Omental fat pad (tissue), 4 donors: ENCODE measurements around the gene ISX. TPM values are rescaled to one million over a fixed set of nuclear protein-coding genes. Genes with fewer than 3 reads are reported as not detected.

Experiments
- ATAC-seq: fragments of 150-250 bp; one replicate; pipeline ENCODE4 v1.9.1; 2016; ENCODE audit warnings: mild to moderate bottlenecking, moderate library complexity; ENCODE audit not compliant: low FRiP score
- DNase-seq: peaks from one replicate; pipeline ENCODE4 v3.0.0-alpha.2; 2019; ENCODE audit warnings: low spot score
- total RNA-seq, 4 donors: library from RNA; depleted of rRNA; stranded (reverse); fragments of >200 nt; gene quantifications; one replicate each; pipeline ENCODE4 v1.1.0, GENCODE V29; 2016
- TF ChIP-seq, protein P1 (sequence below), 3 donors: fragments of 450-650 bp; IDR thresholded peaks; one replicate each; pipeline ENCODE4 v1.5.1; 2016 to 2017; ENCODE audit warnings: antibody characterized with exemption in 3 of 3, mild to moderate bottlenecking in 3 of 3, moderate library complexity in 2 of 3

ISX gene
- total RNA-seq, 4 donors from 2014 or later: not detected

DNA sequence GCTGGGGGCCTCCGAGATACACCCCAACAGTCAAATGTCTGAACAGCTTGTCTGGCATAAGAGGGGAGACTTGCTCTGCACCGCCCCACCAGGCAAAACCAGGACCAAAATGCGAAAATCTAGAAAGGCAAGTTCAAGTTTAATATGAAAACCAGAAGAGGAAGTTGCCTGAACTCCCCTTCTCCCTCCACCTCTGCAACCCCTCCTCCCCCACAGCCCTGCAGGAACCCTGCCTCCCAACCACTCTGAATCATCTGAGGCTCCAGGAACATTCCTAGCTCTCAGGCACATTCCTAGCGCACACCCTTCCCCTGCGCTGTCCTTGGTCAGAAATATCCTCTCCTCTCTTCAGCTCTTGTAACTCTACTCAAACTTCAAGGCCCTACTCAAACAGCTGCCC is 36.7 kb downstream of the ISX start:
- no peak for ATAC-seq
- no peak for DNase-seq
- TF ChIP-seq, protein P1, sequence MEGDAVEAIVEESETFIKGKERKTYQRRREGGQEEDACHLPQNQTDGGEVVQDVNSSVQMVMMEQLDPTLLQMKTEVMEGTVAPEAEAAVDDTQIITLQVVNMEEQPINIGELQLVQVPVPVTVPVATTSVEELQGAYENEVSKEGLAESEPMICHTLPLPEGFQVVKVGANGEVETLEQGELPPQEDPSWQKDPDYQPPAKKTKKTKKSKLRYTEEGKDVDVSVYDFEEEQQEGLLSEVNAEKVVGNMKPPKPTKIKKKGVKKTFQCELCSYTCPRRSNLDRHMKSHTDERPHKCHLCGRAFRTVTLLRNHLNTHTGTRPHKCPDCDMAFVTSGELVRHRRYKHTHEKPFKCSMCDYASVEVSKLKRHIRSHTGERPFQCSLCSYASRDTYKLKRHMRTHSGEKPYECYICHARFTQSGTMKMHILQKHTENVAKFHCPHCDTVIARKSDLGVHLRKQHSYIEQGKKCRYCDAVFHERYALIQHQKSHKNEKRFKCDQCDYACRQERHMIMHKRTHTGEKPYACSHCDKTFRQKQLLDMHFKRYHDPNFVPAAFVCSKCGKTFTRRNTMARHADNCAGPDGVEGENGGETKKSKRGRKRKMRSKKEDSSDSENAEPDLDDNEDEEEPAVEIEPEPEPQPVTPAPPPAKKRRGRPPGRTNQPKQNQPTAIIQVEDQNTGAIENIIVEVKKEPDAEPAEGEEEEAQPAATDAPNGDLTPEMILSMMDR (IDR thresholded peaks at IDR 0.05): no peak

DNA sequence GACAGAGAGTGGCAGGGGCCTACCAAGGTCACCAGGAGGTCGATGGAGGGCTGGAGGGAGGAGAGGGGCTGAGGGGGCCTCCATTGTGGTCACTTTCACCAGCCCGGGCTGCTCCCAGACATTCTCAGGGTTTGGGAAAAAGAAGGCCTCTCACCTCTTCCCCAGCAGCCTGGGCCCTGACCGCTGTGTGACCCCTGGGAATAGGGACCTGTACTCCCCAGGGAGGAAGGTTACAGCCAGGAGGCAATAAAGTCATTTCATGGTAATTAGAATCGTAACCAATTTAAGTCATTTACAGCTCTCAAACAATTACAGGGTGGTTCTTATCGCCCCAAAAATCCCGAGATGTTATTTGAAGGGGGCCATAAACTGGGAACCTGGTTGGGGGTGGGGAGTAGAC is 37.8 kb downstream of the ISX start:
- ATAC-seq (no peak), DNase-seq (no peak)
- TF ChIP-seq, protein P1 (IDR thresholded peaks at IDR 0.05): no peak

DNA sequence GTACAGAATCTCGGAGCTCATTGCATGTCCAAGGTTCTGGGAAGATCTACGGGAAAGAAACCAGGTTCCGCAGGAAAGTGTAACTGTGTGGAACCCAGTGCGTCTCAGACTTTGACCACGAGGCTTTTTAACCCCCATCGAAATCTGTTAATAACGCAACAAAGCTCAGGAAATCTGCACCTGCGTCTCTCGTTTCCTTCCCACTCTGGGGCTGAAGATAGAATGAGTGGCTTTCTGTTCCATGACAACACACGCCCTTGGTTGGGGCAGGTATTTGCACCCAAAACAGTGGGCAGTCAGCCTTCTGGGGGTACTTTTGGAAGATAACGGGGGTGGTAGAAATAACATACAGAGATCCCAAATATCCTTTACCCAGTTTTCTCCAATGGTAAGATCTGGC is 38.5 kb downstream of the ISX start:
- ATAC-seq: no peak
- TF ChIP-seq, protein P1 (IDR thresholded peaks at IDR 0.05): no peak
- no peak for DNase-seq

DNA sequence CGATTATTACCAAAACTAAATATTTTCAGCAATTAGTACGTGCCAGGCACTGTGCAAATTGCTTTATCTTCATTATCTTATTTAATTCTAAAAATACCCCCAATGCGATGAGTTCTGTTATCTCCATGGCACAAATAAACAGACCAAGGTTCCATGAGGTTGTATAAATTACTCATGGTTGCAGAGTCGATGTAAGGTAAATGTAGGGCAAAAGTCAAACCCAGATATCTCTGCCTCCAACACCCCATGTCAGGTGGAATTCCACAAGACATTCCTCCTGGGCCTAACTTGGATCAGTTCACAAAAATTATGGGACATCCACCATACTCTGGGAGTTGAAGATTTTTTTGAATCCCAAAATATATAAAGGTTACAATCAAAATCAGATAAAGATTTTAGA is 43.7 kb downstream of the ISX start:
- no peak for DNase-seq
- TF ChIP-seq, protein P1 (IDR thresholded peaks at IDR 0.05): no peak
- no peak for ATAC-seq

DNA sequence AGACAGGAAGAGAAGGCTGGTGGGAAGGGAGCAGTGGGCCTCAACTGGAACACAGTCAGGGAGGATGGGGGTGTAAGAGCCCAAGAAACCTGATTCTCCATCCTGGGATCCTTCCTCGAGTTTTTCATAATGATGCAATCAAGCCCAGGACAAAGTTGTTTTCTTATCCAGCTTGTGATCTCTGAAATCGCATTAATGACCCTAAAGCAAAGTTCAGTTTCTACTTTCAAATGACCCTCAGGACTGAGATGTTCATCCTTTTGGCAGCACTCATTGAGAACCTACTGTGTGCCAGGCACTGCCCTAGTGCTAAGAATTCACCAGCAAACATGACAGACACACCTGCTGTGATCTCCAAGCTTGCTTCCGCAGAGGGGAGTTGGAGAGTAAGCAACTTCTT is 45.3 kb downstream of the ISX start:
- TF ChIP-seq, protein P1 (IDR thresholded peaks at IDR 0.05): no peak
- ATAC-seq (no peak), DNase-seq (no peak)

DNA sequence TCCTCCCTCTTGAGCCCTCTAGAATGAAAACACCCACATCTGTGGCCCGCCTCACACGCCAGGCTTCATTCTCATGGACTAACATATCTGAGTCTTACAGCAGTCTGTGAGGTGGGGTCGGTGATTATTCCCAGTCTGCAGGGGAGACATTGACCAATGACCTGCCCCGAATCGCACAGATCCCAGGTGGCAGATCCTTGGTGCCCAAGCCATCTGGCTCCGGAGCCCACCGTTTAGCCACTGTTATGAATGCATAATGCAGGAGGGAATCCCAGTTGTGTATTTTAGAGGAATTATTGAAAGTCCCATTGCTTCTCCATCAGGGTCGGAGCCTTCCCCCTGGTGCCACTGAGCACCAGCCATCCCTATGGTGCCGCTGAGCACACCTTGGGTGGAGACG is 47.4 kb downstream of the ISX start:
- TF ChIP-seq, protein P1 (IDR thresholded peaks at IDR 0.05): no peak
- ATAC-seq (no peak), DNase-seq (no peak)

DNA sequence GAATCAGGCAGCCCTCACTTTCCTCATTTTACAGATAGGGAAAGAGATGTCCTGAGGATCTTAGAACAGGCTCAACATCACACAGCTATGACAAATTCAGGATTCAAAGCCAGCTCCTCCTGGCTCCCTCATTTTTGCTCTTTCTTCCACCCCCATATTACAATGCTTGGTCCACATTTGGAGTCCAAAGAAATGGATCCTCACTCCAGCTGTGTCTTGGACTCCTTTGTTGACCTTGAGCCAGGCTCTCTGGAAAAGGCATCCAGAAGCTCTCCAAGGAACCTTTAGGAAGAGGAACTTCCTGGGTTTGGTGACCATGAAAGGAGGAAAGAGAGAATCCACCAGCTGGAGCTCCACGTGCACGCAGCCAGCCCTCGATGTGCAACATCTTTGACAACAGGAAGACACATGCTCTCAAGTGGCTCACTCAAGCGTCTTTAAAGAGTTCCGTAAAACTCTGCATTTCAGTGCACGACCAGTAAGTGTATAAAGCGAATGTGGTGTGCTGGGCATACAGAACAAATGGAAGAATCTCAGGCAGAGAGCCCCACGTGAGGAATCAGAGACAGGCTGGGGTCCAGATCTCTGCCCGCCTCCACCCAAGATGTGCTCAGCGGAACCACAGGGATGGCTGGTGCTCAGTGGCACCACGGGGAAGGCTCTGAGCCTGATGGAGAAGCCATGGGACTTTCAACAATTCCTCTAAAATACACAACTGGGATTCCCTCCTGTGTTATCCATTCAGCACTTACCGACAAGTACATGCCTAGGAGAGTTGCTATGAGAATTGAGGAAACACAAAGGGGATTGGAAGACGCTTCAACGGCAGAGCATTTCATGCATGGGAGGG is 48.4 kb downstream of the ISX start:
- TF ChIP-seq, protein P1 (IDR thresholded peaks at IDR 0.05): no peak
- DNase-seq (no peak), ATAC-seq (no peak)
